K562 (cell line): Measurements from ENCODE around the gene CDK14.

Experiments
- CHD2 ChIP-seq: IDR thresholded peaks from 2 replicates; pipeline ENCODE4 v1.6.1; 2011; ENCODE audit warnings: low read depth, low read length
- NR2C2 ChIP-seq, 2 experiments: fragments of 200-800 bp in 1 of 2; sonication (Bioruptor generic) in 1 of 2; sonication (generic) in 1 of 2; formaldehyde crosslinking in 1 of 2; IDR thresholded peaks; 2 replicates each; pipeline versions ENCODE4 v1.6.1 to v1.8.0; 2016 to 2022; ENCODE audit warnings: mild to moderate bottlenecking in 1 of 2, missing compliant biosample characterization in 1 of 2, missing genetic modification characterization in 1 of 2, missing genetic modification reagents in 1 of 2
- POLR2A ChIP-seq: fragments of 450-650 bp; conservative IDR thresholded peaks from 2 replicates; pipeline ENCODE4 v1.6.1; 2016
- SIN3A ChIP-seq, 2 experiments: fragments of 150-350 bp in 1 of 2; IDR thresholded peaks; 2 replicates each; pipeline ENCODE4 v1.6.1; 2011 to 2016; ENCODE audit warnings: borderline replicate concordance in 2 of 2, low read depth in 2 of 2, low read length in 2 of 2, mild to moderate bottlenecking in 2 of 2, moderate library complexity in 2 of 2; ENCODE audit not compliant: control insufficient read depth in 1 of 2
- SRF ChIP-seq, 2 experiments: fragments of 250-450, 450-650 bp in 1 of 2; sonication (Bioruptor Pico) in 1 of 2; sonication (generic) in 1 of 2; formaldehyde crosslinking; IDR thresholded peaks; 2 replicates each; pipeline versions ENCODE4 v1.5.0 to v1.5.1; 2020 to 2022; ENCODE audit warnings: mild to moderate bottlenecking in 1 of 2, missing genetic modification reagents in 1 of 2
- TCF3 ChIP-seq: sonication (generic); formaldehyde crosslinking; IDR thresholded peaks from 2 replicates; pipeline ENCODE4 v1.4.0; 2020; ENCODE audit warnings: mild to moderate bottlenecking, missing genetic modification reagents
- ZBTB43 ChIP-seq: sonication (generic); formaldehyde crosslinking; IDR thresholded peaks from 2 replicates; pipeline ENCODE4 v1.8.0; 2023; ENCODE audit warnings: mild to moderate bottlenecking, missing genetic modification reagents
- ZKSCAN1 ChIP-seq: fragments of 150-350 bp; IDR thresholded peaks from 2 replicates; pipeline ENCODE4 v1.6.1; 2016; ENCODE audit warnings: low read depth, low read length
- ZNF232 ChIP-seq: sonication (generic); formaldehyde crosslinking; IDR thresholded peaks from 2 replicates; pipeline ENCODE4 v1.8.0; 2022; ENCODE audit warnings: mild to moderate bottlenecking, missing genetic modification reagents
- ZNF311 ChIP-seq: fragments of 250-450 bp; sonication (Bioruptor Pico); IDR thresholded peaks from 2 replicates; pipeline ENCODE4 v1.4.0; 2020; ENCODE audit warnings: mild to moderate bottlenecking, moderate library complexity
- ZNF407 ChIP-seq: fragments of 450-650 bp; IDR thresholded peaks from 2 replicates; pipeline ENCODE4 v1.6.1; 2016; ENCODE audit warnings: low read depth
- TF ChIP-seq, protein P1 (sequence below), 3 experiments: IDR thresholded peaks in 2 of 3; conservative IDR thresholded peaks in 1 of 3; 2 replicates each; pipeline ENCODE4 v1.5.1; 2011 to 2012; ENCODE audit warnings: low read length in 3 of 3, mild to moderate bottlenecking in 3 of 3, control low read depth in 2 of 3, improper control_type of control experiment in 1 of 3, inconsistent platforms in 1 of 3, low read depth in 1 of 3, mixed read lengths in 1 of 3, moderate library complexity in 1 of 3; ENCODE audit not compliant: insufficient read depth in 2 of 3
- TF ChIP-seq, protein P2 (sequence below), 2 experiments: fragments of 450-650 bp; IDR thresholded peaks; 2 replicates each; pipeline ENCODE4 v1.6.1; 2018; ENCODE audit warnings: mild to moderate bottlenecking in 2 of 2, low read depth in 1 of 2; ENCODE audit not compliant: partially characterized antibody in 2 of 2
- TF ChIP-seq, protein P3 (sequence below): sonication (generic); formaldehyde crosslinking; IDR thresholded peaks from 2 replicates; pipeline ENCODE4 v1.8.1; 2023; ENCODE audit warnings: mild to moderate bottlenecking, missing genetic modification reagents

DNA sequence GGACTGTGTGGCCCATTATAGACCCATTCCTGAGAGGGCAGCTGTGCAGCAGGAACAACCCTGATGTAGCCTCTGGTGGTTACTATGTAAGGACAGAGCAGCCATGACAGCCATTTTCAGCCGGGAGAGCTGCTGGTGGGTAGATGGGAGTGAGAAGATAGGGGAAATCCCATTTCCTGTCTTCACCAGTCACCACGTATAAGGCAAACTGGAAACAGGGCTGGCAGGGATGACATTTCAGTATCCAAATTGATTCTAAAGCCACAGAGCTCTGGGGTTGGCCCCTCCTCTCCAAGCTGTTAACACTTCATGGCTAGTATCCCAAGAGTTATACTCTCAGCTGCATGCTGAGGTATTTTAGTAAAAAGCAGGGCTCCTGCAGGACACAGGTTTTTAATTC lies 652.9 kb downstream of the CDK14 start:
- no peak for TF ChIP-seq ZNF232 (CRISPR knock-in tag)
- no peak for TF ChIP-seq CHD2
- TF ChIP-seq ZNF407 = no peak
- TF ChIP-seq ZKSCAN1 = no peak
- TF ChIP-seq NR2C2 (CRISPR knock-in tag; IDR thresholded peaks at IDR 0.05) = no peak
- no peak for TF ChIP-seq NR2C2 (tag; IDR thresholded peaks at IDR 0.05)
- TF ChIP-seq SRF (CRISPR knock-in tag; IDR thresholded peaks at IDR 0.05) = no peak
- TF ChIP-seq POLR2A = no peak
- TF ChIP-seq SIN3A (IDR thresholded peaks at IDR 0.05; ENCODE audit: borderline replicate concordance in 2 of 2, control insufficient read depth in 1 of 2, low read depth in 2 of 2, low read length in 2 of 2) = no peak
- TF ChIP-seq, protein P1, sequence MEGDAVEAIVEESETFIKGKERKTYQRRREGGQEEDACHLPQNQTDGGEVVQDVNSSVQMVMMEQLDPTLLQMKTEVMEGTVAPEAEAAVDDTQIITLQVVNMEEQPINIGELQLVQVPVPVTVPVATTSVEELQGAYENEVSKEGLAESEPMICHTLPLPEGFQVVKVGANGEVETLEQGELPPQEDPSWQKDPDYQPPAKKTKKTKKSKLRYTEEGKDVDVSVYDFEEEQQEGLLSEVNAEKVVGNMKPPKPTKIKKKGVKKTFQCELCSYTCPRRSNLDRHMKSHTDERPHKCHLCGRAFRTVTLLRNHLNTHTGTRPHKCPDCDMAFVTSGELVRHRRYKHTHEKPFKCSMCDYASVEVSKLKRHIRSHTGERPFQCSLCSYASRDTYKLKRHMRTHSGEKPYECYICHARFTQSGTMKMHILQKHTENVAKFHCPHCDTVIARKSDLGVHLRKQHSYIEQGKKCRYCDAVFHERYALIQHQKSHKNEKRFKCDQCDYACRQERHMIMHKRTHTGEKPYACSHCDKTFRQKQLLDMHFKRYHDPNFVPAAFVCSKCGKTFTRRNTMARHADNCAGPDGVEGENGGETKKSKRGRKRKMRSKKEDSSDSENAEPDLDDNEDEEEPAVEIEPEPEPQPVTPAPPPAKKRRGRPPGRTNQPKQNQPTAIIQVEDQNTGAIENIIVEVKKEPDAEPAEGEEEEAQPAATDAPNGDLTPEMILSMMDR (IDR thresholded peaks at IDR 0.05 in 2 of 3, conservative IDR thresholded peaks at IDR 0.05 in 1 of 3; ENCODE audit: insufficient read depth in 2 of 3, low read depth in 1 of 3, low read length in 3 of 3) = no peak
- TF ChIP-seq ZBTB43 (CRISPR knock-in tag) = no peak
- TF ChIP-seq ZNF311 (CRISPR knock-in tag) = no peak
- TF ChIP-seq, protein P2, sequence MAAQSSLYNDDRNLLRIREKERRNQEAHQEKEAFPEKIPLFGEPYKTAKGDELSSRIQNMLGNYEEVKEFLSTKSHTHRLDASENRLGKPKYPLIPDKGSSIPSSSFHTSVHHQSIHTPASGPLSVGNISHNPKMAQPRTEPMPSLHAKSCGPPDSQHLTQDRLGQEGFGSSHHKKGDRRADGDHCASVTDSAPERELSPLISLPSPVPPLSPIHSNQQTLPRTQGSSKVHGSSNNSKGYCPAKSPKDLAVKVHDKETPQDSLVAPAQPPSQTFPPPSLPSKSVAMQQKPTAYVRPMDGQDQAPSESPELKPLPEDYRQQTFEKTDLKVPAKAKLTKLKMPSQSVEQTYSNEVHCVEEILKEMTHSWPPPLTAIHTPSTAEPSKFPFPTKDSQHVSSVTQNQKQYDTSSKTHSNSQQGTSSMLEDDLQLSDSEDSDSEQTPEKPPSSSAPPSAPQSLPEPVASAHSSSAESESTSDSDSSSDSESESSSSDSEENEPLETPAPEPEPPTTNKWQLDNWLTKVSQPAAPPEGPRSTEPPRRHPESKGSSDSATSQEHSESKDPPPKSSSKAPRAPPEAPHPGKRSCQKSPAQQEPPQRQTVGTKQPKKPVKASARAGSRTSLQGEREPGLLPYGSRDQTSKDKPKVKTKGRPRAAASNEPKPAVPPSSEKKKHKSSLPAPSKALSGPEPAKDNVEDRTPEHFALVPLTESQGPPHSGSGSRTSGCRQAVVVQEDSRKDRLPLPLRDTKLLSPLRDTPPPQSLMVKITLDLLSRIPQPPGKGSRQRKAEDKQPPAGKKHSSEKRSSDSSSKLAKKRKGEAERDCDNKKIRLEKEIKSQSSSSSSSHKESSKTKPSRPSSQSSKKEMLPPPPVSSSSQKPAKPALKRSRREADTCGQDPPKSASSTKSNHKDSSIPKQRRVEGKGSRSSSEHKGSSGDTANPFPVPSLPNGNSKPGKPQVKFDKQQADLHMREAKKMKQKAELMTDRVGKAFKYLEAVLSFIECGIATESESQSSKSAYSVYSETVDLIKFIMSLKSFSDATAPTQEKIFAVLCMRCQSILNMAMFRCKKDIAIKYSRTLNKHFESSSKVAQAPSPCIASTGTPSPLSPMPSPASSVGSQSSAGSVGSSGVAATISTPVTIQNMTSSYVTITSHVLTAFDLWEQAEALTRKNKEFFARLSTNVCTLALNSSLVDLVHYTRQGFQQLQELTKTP (IDR thresholded peaks at IDR 0.05; ENCODE audit: low read depth in 1 of 2, partially characterized antibody in 2 of 2) = no peak
- TF ChIP-seq, protein P3, sequence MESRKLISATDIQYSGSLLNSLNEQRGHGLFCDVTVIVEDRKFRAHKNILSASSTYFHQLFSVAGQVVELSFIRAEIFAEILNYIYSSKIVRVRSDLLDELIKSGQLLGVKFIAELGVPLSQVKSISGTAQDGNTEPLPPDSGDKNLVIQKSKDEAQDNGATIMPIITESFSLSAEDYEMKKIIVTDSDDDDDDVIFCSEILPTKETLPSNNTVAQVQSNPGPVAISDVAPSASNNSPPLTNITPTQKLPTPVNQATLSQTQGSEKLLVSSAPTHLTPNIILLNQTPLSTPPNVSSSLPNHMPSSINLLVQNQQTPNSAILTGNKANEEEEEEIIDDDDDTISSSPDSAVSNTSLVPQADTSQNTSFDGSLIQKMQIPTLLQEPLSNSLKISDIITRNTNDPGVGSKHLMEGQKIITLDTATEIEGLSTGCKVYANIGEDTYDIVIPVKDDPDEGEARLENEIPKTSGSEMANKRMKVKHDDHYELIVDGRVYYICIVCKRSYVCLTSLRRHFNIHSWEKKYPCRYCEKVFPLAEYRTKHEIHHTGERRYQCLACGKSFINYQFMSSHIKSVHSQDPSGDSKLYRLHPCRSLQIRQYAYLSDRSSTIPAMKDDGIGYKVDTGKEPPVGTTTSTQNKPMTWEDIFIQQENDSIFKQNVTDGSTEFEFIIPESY (CRISPR knock-in tag) = no peak
- TF ChIP-seq TCF3 (CRISPR knock-in tag) = no peak
